Upper lobe of right lung (tissue), 1 donor: ENCODE measurements around the gene MAP4K2. TPM values are rescaled to one million over a fixed set of nuclear protein-coding genes. Genes with fewer than 3 reads are reported as not detected.

Experiments used
- ATAC-seq: fragments of 200-7000 bp; cut with Tn5 transposase; one replicate; pipeline ENCODE4 v1.9.1; 2020; ENCODE audit warnings: mild to moderate bottlenecking, moderate library complexity
- DNase-seq: peaks from one replicate; pipeline ENCODE4 v3.0.0-alpha.2; 2020
- H3K27ac ChIP-seq: fragments of 200-600 bp; one replicate; pipeline ENCODE4 v1.8.0; 2022
- H3K27me3 ChIP-seq: fragments of 200-600 bp; one replicate; pipeline ENCODE4 v1.8.0; 2022; ENCODE audit warnings: mild to moderate bottlenecking
- H3K36me3 ChIP-seq: fragments of 200-600 bp; one replicate; pipeline ENCODE4 v1.8.0; 2022
- H3K4me1 ChIP-seq: fragments of 200-600 bp; one replicate; pipeline ENCODE4 v1.8.0; 2022
- H3K4me3 ChIP-seq: fragments of 200-600 bp; one replicate; pipeline ENCODE4 v1.8.0; 2022; ENCODE audit warnings: mild to moderate bottlenecking
- H3K9me3 ChIP-seq: fragments of 200-600 bp; one replicate; pipeline ENCODE4 v1.8.0; 2022
- CTCF ChIP-seq: fragments of 200-600 bp; IDR thresholded peaks from one replicate; pipeline ENCODE4 v1.8.0; 2022; ENCODE audit warnings: antibody characterized with exemption
- intact Hi-C: fragments of 100-400 bp; cut with DNase I; formaldehyde crosslinking; loops from one replicate; pipeline ENCODE4 v1.11.0; 2022
- total RNA-seq: library from RNA; stranded (reverse); fragmentation: NEBNext Ultra II Directional; extraction: Animal tissue kit (Norgen Biotek cat#: 25700); gene quantifications from one replicate; pipeline ENCODE4 v1.2.1, GENCODE V29; 2021
- donor health status: DM: no; HTN: yes; CAD: no; lungs with severe emphysema.

Gene MAP4K2
- total RNA-seq, 1 donor from 2014 or later: 28.9 TPM

- no peaks in the 10 kb centered on the region for H3K27me3 ChIP-seq
- no peaks in the 10 kb centered on the region for H3K4me1 ChIP-seq
- TF ChIP-seq CTCF: no peak
- intact Hi-C loops: no loop called here
- no peak overlapping the region for H3K27ac ChIP-seq
- H3K9me3 ChIP-seq: no peaks in the 10 kb centered on the region
- H3K36me3 ChIP-seq: peaks cover 4% of the 10 kb centered on the region
- no peak overlapping the region for H3K4me3 ChIP-seq
- ATAC-seq: no peak
- peak; percentile 63 for DNase-seq
Observed at GRCh38 chr11:64831411-64831891, 28.4 kb upstream of the MAP4K2 start.

- no peak for TF ChIP-seq CTCF
- peaks cover 4% of the 10 kb centered on the region for H3K36me3 ChIP-seq
- intact Hi-C loops: no loop called here
- H3K4me3 ChIP-seq: no peak overlapping the region
- no peaks in the 10 kb centered on the region for H3K9me3 ChIP-seq
- ATAC-seq: no peak
- DNase-seq: peak; percentile 61
- H3K27ac ChIP-seq: no peak overlapping the region
- no peaks in the 10 kb centered on the region for H3K27me3 ChIP-seq
- no peaks in the 10 kb centered on the region for H3K4me1 ChIP-seq
Observed at GRCh38 chr11:64829536-64830251, 26.7 kb upstream of the MAP4K2 start.

- ATAC-seq (no peak), DNase-seq (no peak)
- Histone ChIP-seq H3K27ac (no peak overlapping the region), H3K4me3 (no peak overlapping the region), H3K27me3 (no peaks in the 10 kb centered on the region), H3K36me3 (no peaks in the 10 kb centered on the region), H3K9me3 (no peaks in the 10 kb centered on the region), H3K4me1 (no peaks in the 10 kb centered on the region)
- no peak for TF ChIP-seq CTCF
- intact Hi-C loops: no loop called here
Observed at GRCh38 chr11:64827451-64827839, 24.4 kb upstream of the MAP4K2 start.

- ATAC-seq: no peak
Observed at GRCh38 chr11:64826578-64827450, 23.8 kb upstream of the MAP4K2 start.

GRCh38 chr11:64826062-64826461, 23.0 kb upstream of the MAP4K2 start:
- no peaks in the 10 kb centered on the region for H3K27me3 ChIP-seq
- intact Hi-C loops: no loop called here
- H3K4me1 ChIP-seq: no peaks in the 10 kb centered on the region
- DNase-seq: no peak
- H3K36me3 ChIP-seq: no peaks in the 10 kb centered on the region
- H3K27ac ChIP-seq: no peak overlapping the region
- TF ChIP-seq CTCF: no peak
- no peak overlapping the region for H3K4me3 ChIP-seq
- no peaks in the 10 kb centered on the region for H3K9me3 ChIP-seq
- no peak for ATAC-seq

More at GRCh38 chr11:64826578-64827450, 23.8 kb upstream of the MAP4K2 start:
- no peaks in the 10 kb centered on the region for H3K4me1 ChIP-seq
- no peak for TF ChIP-seq CTCF
- H3K4me3 ChIP-seq: no peak overlapping the region
- no peaks in the 10 kb centered on the region for H3K9me3 ChIP-seq
- intact Hi-C loops: no loop called here
- peak; percentile 59 for DNase-seq
- no peak overlapping the region for H3K27ac ChIP-seq
- H3K36me3 ChIP-seq: no peaks in the 10 kb centered on the region
- no peaks in the 10 kb centered on the region for H3K27me3 ChIP-seq
